ENCODE measurements around the gene TXNDC11. TPM values are rescaled to one million over a fixed set of nuclear protein-coding genes. Genes with fewer than 3 reads are reported as not detected.

Gene TXNDC11
- total RNA-seq, 1 experiment from 2014 or later = 30.9 TPM

GRCh38 chr16:11734025-11734652 lies 8.5 kb downstream of the TXNDC11 start:
- H3K27ac ChIP-seq = no peak overlapping the region
- BruUV-seq (replicated peaks) = no TSS peak
- peaks cover 25% of the 10 kb centered on the region for H3K79me2 ChIP-seq (ENCODE audit: low read depth)
- H3K9me2 ChIP-seq (ENCODE audit: insufficient read depth) = no peaks in the 10 kb centered on the region
- peaks cover 28% of the 10 kb centered on the region for H3K36me3 ChIP-seq (ENCODE audit: low read depth)
- no peaks in the 10 kb centered on the region for H3K4me1 ChIP-seq (replicated peaks; ENCODE audit: insufficient read depth)
- intact Hi-C loops (cut with micrococcal nuclease; ENCODE audit: unreplicated experiment) = no loop called here
- ChIA-PET CTCF (no interaction called here), POLR2A (ENCODE audit: unreplicated experiment) (interaction anchor here (0.6 kb wide), 1 partner anchor 422 kb away, joined by 5 read pairs; no protein-coding TSS in a partner anchor)
- no peaks in the 10 kb centered on the region for H3K9me3 ChIP-seq (ENCODE audit: insufficient read depth, low read depth)
- no peak for DNase-seq
- H3K27me3 ChIP-seq (ENCODE audit: insufficient read depth, low read depth) = no peaks in the 10 kb centered on the region
- no peak for TF ChIP-seq CTCF (conservative IDR thresholded peaks at IDR 0.05)
- TF ChIP-seq EZH2 (IDR thresholded peaks at IDR 0.05; ENCODE audit: low read depth) = no peak
- H4K20me1 ChIP-seq (ENCODE audit: insufficient read depth) = peaks cover 28% of the 10 kb centered on the region
- no peak overlapping the region for H3K4me2 ChIP-seq
- H3K4me3 ChIP-seq = no peak overlapping the region
- H3F3A ChIP-seq (ENCODE audit: insufficient read depth, low read depth) = no peaks in the 10 kb centered on the region
- H2AFZ ChIP-seq = no peak overlapping the region

- no peaks in the 10 kb centered on the region; the same call in 1 of the 2 replicates for H3K79me2 ChIP-seq (ENCODE audit: low read depth)
- POLR2A ChIA-PET (ENCODE audit: unreplicated experiment) = no interaction called here
- CTCF ChIA-PET = no interaction called here
Observed at GRCh38 chr16:11731222-11731621, 11.4 kb downstream of the TXNDC11 start.

GRCh38 chr16:11729787-11730186 lies 12.9 kb downstream of the TXNDC11 start:
- no peaks in the 10 kb centered on the region for H3K27me3 ChIP-seq (ENCODE audit: insufficient read depth, low read depth)
- H2AFZ ChIP-seq = no peak overlapping the region
- intact Hi-C loops (cut with micrococcal nuclease; ENCODE audit: unreplicated experiment) = no loop called here
- no peaks in the 10 kb centered on the region for H3F3A ChIP-seq (ENCODE audit: insufficient read depth, low read depth)
- peaks cover 9% of the 10 kb centered on the region; the same call in 1 of the 2 replicates for H4K20me1 ChIP-seq (ENCODE audit: insufficient read depth)
- H3K36me3 ChIP-seq (ENCODE audit: low read depth) = peaks cover 45% of the 10 kb centered on the region
- no peaks in the 10 kb centered on the region; the same call in 1 of the 2 replicates for H3K79me2 ChIP-seq (ENCODE audit: low read depth)
- BruUV-seq (replicated peaks) = no TSS peak
- POLR2A ChIA-PET (ENCODE audit: unreplicated experiment) = no interaction called here
- no peak for TF ChIP-seq CTCF (conservative IDR thresholded peaks at IDR 0.05)
- no peak for TF ChIP-seq EZH2 (IDR thresholded peaks at IDR 0.05; ENCODE audit: low read depth)
- H3K27ac ChIP-seq = no peak overlapping the region
- H3K4me1 ChIP-seq (replicated peaks; ENCODE audit: insufficient read depth) = no peaks in the 10 kb centered on the region
- H3K9me2 ChIP-seq (ENCODE audit: insufficient read depth) = no peaks in the 10 kb centered on the region
- H3K4me2 ChIP-seq = no peak overlapping the region
- CTCF ChIA-PET = no interaction called here
- no peak overlapping the region for H3K4me3 ChIP-seq
- DNase-seq = no peak
- H3K9me3 ChIP-seq (ENCODE audit: insufficient read depth, low read depth) = no peaks in the 10 kb centered on the region

More at GRCh38 chr16:11731222-11731621, 11.4 kb downstream of the TXNDC11 start:
- H3K36me3 ChIP-seq (ENCODE audit: low read depth) = peaks cover 38% of the 10 kb centered on the region
- no peak overlapping the region for H3K4me2 ChIP-seq
- no peaks in the 10 kb centered on the region for H3K4me1 ChIP-seq (replicated peaks; ENCODE audit: insufficient read depth)
- no peak overlapping the region for H2AFZ ChIP-seq
- peaks cover 12% of the 10 kb centered on the region; the same call in 1 of the 2 replicates for H4K20me1 ChIP-seq (ENCODE audit: insufficient read depth)
- no peak overlapping the region for H3K27ac ChIP-seq
- intact Hi-C loops (cut with micrococcal nuclease; ENCODE audit: unreplicated experiment) = no loop called here
- no peak for DNase-seq
- no peak for TF ChIP-seq CTCF (conservative IDR thresholded peaks at IDR 0.05)
- no peak overlapping the region for H3K4me3 ChIP-seq
- no TSS peak for BruUV-seq (replicated peaks)
- no peaks in the 10 kb centered on the region for H3K27me3 ChIP-seq (ENCODE audit: insufficient read depth, low read depth)
- H3F3A ChIP-seq (ENCODE audit: insufficient read depth, low read depth) = no peaks in the 10 kb centered on the region
- H3K9me2 ChIP-seq (ENCODE audit: insufficient read depth) = no peaks in the 10 kb centered on the region
- no peaks in the 10 kb centered on the region for H3K9me3 ChIP-seq (ENCODE audit: insufficient read depth, low read depth)

Data from PC-9 (cell line).